ENCODE results near the gene KCNT1. TPM values are rescaled to one million over a fixed set of nuclear protein-coding genes. Genes with fewer than 3 reads are reported as not detected.

Gene KCNT1
- total RNA-seq, 2 donors from 2014 or later: 0.08 TPM; not detected in 1

- no peak overlapping the region for H3K27ac ChIP-seq
- H3K9ac ChIP-seq (ENCODE audit: low read depth in 2 of 2, low read length in 2 of 2): no peak overlapping the region
- no peaks in the 10 kb centered on the region for H3K27me3 ChIP-seq
- H3K4me1 ChIP-seq: no peaks in the 10 kb centered on the region
- intact Hi-C loops (cut with DNase I): no loop called here
- no peak for TF ChIP-seq CTCF (IDR thresholded peaks at IDR 0.05)
- no peaks in the 10 kb centered on the region for H3K36me3 ChIP-seq
- H3K9me3 ChIP-seq: no peaks in the 10 kb centered on the region
- H3K4me3 ChIP-seq: no peak overlapping the region
- DNase-seq: no peak
Observed at GRCh38 chr9:135833864-135834263, 131.9 kb downstream of the KCNT1 start.

GRCh38 chr9:135835131-135835530 is 133.1 kb downstream of the KCNT1 start:
- H3K27me3 ChIP-seq: no peaks in the 10 kb centered on the region
- no peak overlapping the region for H3K27ac ChIP-seq
- TF ChIP-seq CTCF (IDR thresholded peaks at IDR 0.05): no peak
- no peaks in the 10 kb centered on the region for H3K4me1 ChIP-seq
- intact Hi-C loops (cut with DNase I): no loop called here
- no peak overlapping the region for H3K9ac ChIP-seq (ENCODE audit: low read depth in 2 of 2, low read length in 2 of 2)
- H3K9me3 ChIP-seq: no peaks in the 10 kb centered on the region
- no peak overlapping the region for H3K4me3 ChIP-seq
- no peak for DNase-seq
- no peaks in the 10 kb centered on the region for H3K36me3 ChIP-seq

GRCh38 chr9:135839516-135839915 is 137.5 kb downstream of the KCNT1 start:
- no peak overlapping the region for H3K9ac ChIP-seq (ENCODE audit: low read depth in 2 of 2, low read length in 2 of 2)
- intact Hi-C loops (cut with DNase I): no loop called here

GRCh38 chr9:135840107-135840506 is 138.1 kb downstream of the KCNT1 start:
- no peaks in the 10 kb centered on the region for H3K27me3 ChIP-seq
- intact Hi-C loops (cut with DNase I): no loop called here

More at GRCh38 chr9:135839516-135839915, 137.5 kb downstream of the KCNT1 start:
- Histone ChIP-seq H3K27ac (no peak overlapping the region), H3K27me3 (no peaks in the 10 kb centered on the region), H3K4me1 (no peaks in the 10 kb centered on the region), H3K9me3 (no peaks in the 10 kb centered on the region), H3K4me3 (no peak overlapping the region), H3K36me3 (no peaks in the 10 kb centered on the region)
- DNase-seq: no peak
- TF ChIP-seq CTCF (IDR thresholded peaks at IDR 0.05): no peak

GRCh38 chr9:135840539-135840938 is 138.6 kb downstream of the KCNT1 start:
- H3K4me1 ChIP-seq: no peaks in the 10 kb centered on the region
- no peaks in the 10 kb centered on the region for H3K36me3 ChIP-seq
- H3K27me3 ChIP-seq: no peaks in the 10 kb centered on the region
- TF ChIP-seq CTCF (IDR thresholded peaks at IDR 0.05): no peak
- no peaks in the 10 kb centered on the region for H3K9me3 ChIP-seq
- H3K9ac ChIP-seq (ENCODE audit: low read depth in 2 of 2, low read length in 2 of 2): no peak overlapping the region
- H3K4me3 ChIP-seq: no peak overlapping the region
- DNase-seq: no peak
- intact Hi-C loops (cut with DNase I): no loop called here
- H3K27ac ChIP-seq: no peak overlapping the region

More at GRCh38 chr9:135840107-135840506, 138.1 kb downstream of the KCNT1 start:
- no peaks in the 10 kb centered on the region for H3K4me1 ChIP-seq
- DNase-seq: no peak
- no peak overlapping the region for H3K27ac ChIP-seq
- TF ChIP-seq CTCF (IDR thresholded peaks at IDR 0.05): no peak
- no peak overlapping the region for H3K4me3 ChIP-seq
- no peaks in the 10 kb centered on the region for H3K9me3 ChIP-seq
- H3K36me3 ChIP-seq: no peaks in the 10 kb centered on the region
- H3K9ac ChIP-seq (ENCODE audit: low read depth in 2 of 2, low read length in 2 of 2): no peak overlapping the region

Other genes with a start within 250 kb of the KCNT1 start
- gene PPP1R26, start 222.4 kb upstream of the KCNT1 start, total RNA-seq: 10 to 100 TPM; 18.9 to 19.7 TPM
- 10 to 100 TPM; 35.9 to 61.1 TPM for gene MRPS2, start 201.5 kb upstream of the KCNT1 start, total RNA-seq
- not detected for gene LCN1, start 180.7 kb upstream of the KCNT1 start, total RNA-seq
- not detected for gene OBP2A, start 156.1 kb upstream of the KCNT1 start, total RNA-seq
- gene PAEP, start 140.4 kb upstream of the KCNT1 start, total RNA-seq: not detected
- not detected for gene GLT6D1, start 62.6 kb upstream of the KCNT1 start, total RNA-seq
- not detected for gene LCN9, start 38.9 kb upstream of the KCNT1 start, total RNA-seq
- not detected for gene SOHLH1, start 2.7 kb upstream of the KCNT1 start, total RNA-seq
- 10 to 100 TPM; 14.0 to 14.4 TPM for gene CAMSAP1, start 205.4 kb downstream of the KCNT1 start, total RNA-seq

Measured in colonic mucosa (tissue), 4 donors.